GM12878 (cell line): ENCODE results near the gene SETD5. TPM values are rescaled to one million over a fixed set of nuclear protein-coding genes. Genes with fewer than 3 reads are reported as not detected.

ENCODE experiments used
- BACH1 ChIP-seq: fragments of 450-650 bp; IDR thresholded peaks from 2 replicates; pipeline ENCODE4 v1.6.1; 2017; ENCODE audit warnings: mild to moderate bottlenecking, borderline replicate concordance
- BRCA1 ChIP-seq: IDR thresholded peaks from 2 replicates; pipeline ENCODE4 v1.6.1; 2011; ENCODE audit warnings: low read depth, low read length, improper control_type of control experiment
- CBX3 ChIP-seq: fragments of 200-600 bp; sonication (generic); IDR thresholded peaks from 2 replicates; pipeline ENCODE4 v1.6.1; 2016; ENCODE audit warnings: low read depth, borderline replicate concordance
- CBX5 ChIP-seq: sonication (generic); IDR thresholded peaks from 2 replicates; pipeline ENCODE4 v1.6.1; 2016; ENCODE audit warnings: low read depth, moderate library complexity, mild to moderate bottlenecking, inconsistent platforms
- ESRRA ChIP-seq: IDR thresholded peaks from 2 replicates; pipeline ENCODE4 v1.6.1; 2012; ENCODE audit warnings: mild to moderate bottlenecking, low read length, improper control_type of control experiment
- JUND ChIP-seq: IDR thresholded peaks from 2 replicates; pipeline ENCODE4 v1.6.1; 2012; ENCODE audit warnings: low read depth, mild to moderate bottlenecking, low read length, improper control_type of control experiment, moderate library complexity
- KDM1A ChIP-seq: fragments of 200-600 bp; sonication (generic); IDR thresholded peaks from 2 replicates; pipeline ENCODE4 v1.6.1; 2016; ENCODE audit warnings: borderline replicate concordance
- MYB ChIP-seq: fragments of 150-350 bp; IDR thresholded peaks from 2 replicates; pipeline ENCODE4 v1.6.1; 2014; ENCODE audit warnings: mild to moderate bottlenecking, low read depth, low read length, borderline replicate concordance
- NFXL1 ChIP-seq: fragments of 450-650 bp; IDR thresholded peaks from 2 replicates; pipeline ENCODE4 v1.6.1; 2017; ENCODE audit warnings: antibody characterized with exemption, mild to moderate bottlenecking, borderline replicate concordance
- PAX5 ChIP-seq: IDR thresholded peaks from 2 replicates; pipeline ENCODE4 v1.6.1; 2011; ENCODE audit warnings: low read depth, low read length, borderline replicate concordance
- POU2F2 ChIP-seq: IDR thresholded peaks from 3 replicates; pipeline ENCODE4 v1.6.1; 2011; ENCODE audit warnings: low read depth, mild to moderate bottlenecking, low read length, borderline replicate concordance
- RB1 ChIP-seq: fragments of 450-650 bp; formaldehyde crosslinking; IDR thresholded peaks from 2 replicates; pipeline ENCODE4 v1.6.1; 2017; ENCODE audit warnings: mild to moderate bottlenecking, borderline replicate concordance
- RELB ChIP-seq: fragments of 450-650 bp; IDR thresholded peaks from 2 replicates; pipeline ENCODE4 v1.6.1; 2017; ENCODE audit warnings: low read depth, mild to moderate bottlenecking, moderate library complexity
- SIN3A ChIP-seq: IDR thresholded peaks from 2 replicates; pipeline ENCODE4 v1.6.1; 2012; ENCODE audit warnings: low read depth, low read length, improper control_type of control experiment
- SMARCA5 ChIP-seq: fragments of 450-650 bp; IDR thresholded peaks from 2 replicates; pipeline ENCODE4 v1.6.1; 2017; ENCODE audit warnings: mild to moderate bottlenecking
- SREBF1 ChIP-seq: IDR thresholded peaks from 2 replicates; pipeline ENCODE4 v1.6.1; 2012; ENCODE audit warnings: mild to moderate bottlenecking, low read length
- SREBF2 ChIP-seq: IDR thresholded peaks from 2 replicates; pipeline ENCODE4 v1.6.1; 2012; ENCODE audit warnings: mild to moderate bottlenecking, low read length
- SUPT20H ChIP-seq: IDR thresholded peaks from 2 replicates; pipeline ENCODE4 v1.6.1; 2011; ENCODE audit warnings: low read depth, mild to moderate bottlenecking, low read length, moderate library complexity, borderline replicate concordance; ENCODE audit not compliant: control insufficient read depth
- WRNIP1 ChIP-seq: IDR thresholded peaks from 2 replicates; pipeline ENCODE4 v1.6.1; 2011; ENCODE audit warnings: low read depth, low read length, improper control_type of control experiment, borderline replicate concordance
- YBX1 ChIP-seq: fragments of 450-650 bp; IDR thresholded peaks from 2 replicates; pipeline ENCODE4 v1.6.1; 2016; ENCODE audit warnings: antibody characterized with exemption
- ZNF384 ChIP-seq: IDR thresholded peaks from 2 replicates; pipeline ENCODE4 v1.6.1; 2012; ENCODE audit warnings: low read depth, mild to moderate bottlenecking, low read length, improper control_type of control experiment, borderline replicate concordance
- ZNF622 ChIP-seq: fragments of 450-650 bp; IDR thresholded peaks from 2 replicates; pipeline ENCODE4 v1.6.1; 2017; ENCODE audit warnings: mild to moderate bottlenecking, inconsistent platforms
- polyA plus RNA-seq, 11 experiments: library from polyadenylated mRNA; depleted of rRNA in 4 of 11; unstranded in 6 of 11; stranded (reverse) in 5 of 11; fragments of >200 nt; fragmentation: Nextera tagmentation in 4 of 11; fragmentation: Illumina TruSeq in 1 of 11; extraction: Ambion mirVana in 4 of 11; extraction: Trizol in 1 of 11; gene quantifications; 1 replicate in 1 of 11; 2 replicates in 10 of 11; pipeline versions ENCODE4 v1.2.1 to v1.2.3, GENCODE V29; 2011 to 2016; ENCODE audit warnings: inconsistent platforms in 2 of 11, missing spikeins in 2 of 11, low read depth in 1 of 11
- total RNA-seq, 4 experiments: library from RNA; depleted of rRNA in 3 of 4; stranded (reverse); fragments of >200 nt in 3 of 4; fragmentation: Illumina TruSeq in 1 of 4; extraction: Trizol in 1 of 4; gene quantifications; 2 replicates each; pipeline versions ENCODE4 v1.2.1 to v1.2.3, GENCODE V29; 2013 to 2021
- TF ChIP-seq, protein P1 (sequence below): fragments of 450-650 bp; IDR thresholded peaks from 2 replicates; pipeline ENCODE4 v1.6.1; 2018; ENCODE audit warnings: borderline replicate concordance, mild to moderate bottlenecking; ENCODE audit not compliant: partially characterized antibody
- TF ChIP-seq, protein P2 (sequence below): fragments of 450-650 bp; IDR thresholded peaks from 2 replicates; pipeline ENCODE4 v1.6.1; 2017; ENCODE audit warnings: mild to moderate bottlenecking, moderate library complexity

SETD5 gene
- total and polyA plus RNA-seq, 10 of the 15 experiments (the other 5 are each of a cell fraction or from before 2014, with no cell fraction given) = 8.2 to 94.0 (median 55.4) TPM

DNA sequence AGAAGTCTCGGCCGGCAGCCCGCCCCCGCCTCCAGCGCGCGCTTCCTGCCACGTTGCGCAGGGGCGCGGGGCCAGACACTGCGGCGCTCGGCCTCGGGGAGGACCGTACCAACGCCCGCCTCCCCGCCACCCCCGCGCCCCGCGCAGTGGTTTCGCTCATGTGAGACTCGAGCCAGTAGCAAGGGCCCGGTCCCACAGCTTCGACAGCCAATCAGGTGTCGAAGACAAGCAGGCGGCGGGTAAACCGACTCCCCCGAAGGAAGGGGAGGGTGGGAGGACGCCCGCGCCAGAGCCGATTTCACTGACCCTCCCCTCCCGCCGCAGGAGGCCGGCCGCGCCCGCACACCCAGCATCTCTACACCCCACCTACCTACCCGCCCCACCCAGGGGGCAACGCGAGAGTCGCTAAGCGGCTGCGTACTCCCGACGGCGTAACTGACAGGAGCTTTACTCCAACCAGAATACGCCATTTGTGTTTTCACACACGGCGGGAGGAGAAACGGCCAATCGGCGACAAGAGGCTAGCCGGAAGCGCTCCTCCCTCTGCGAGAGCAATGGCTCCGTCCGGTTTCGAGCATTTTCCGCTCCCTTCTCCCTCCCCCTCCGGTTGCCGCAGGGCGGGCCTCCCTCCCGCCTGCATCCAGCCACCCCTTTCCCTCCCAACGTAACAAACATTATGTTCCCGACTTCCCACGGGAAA, 633 bp upstream of the SETD5 start (continued):
- no peak for TF ChIP-seq SMARCA5
- TF ChIP-seq BACH1 = peak; percentile 87; the same call in 1 of the 2 replicates
- TF ChIP-seq, protein P1, sequence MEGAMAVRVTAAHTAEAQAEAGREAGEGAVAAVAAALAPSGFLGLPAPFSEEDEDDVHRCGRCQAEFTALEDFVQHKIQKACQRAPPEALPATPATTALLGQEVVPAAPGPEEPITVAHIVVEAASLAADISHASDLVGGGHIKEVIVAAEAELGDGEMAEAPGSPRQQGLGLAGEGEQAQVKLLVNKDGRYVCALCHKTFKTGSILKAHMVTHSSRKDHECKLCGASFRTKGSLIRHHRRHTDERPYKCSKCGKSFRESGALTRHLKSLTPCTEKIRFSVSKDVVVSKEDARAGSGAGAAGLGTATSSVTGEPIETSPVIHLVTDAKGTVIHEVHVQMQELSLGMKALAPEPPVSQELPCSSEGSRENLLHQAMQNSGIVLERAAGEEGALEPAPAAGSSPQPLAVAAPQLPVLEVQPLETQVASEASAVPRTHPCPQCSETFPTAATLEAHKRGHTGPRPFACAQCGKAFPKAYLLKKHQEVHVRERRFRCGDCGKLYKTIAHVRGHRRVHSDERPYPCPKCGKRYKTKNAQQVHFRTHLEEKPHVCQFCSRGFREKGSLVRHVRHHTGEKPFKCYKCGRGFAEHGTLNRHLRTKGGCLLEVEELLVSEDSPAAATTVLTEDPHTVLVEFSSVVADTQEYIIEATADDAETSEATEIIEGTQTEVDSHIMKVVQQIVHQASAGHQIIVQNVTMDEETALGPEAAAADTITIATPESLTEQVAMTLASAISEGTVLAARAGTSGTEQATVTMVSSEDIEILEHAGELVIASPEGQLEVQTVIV = peak; percentile 35
- no peak for TF ChIP-seq PAX5
- peak; percentile 80 for TF ChIP-seq BRCA1
- 0 out of 2 replicates have a peak, but pooled peaks have one; percentile 26 for TF ChIP-seq ESRRA
- no peak for TF ChIP-seq SUPT20H
- no peak for TF ChIP-seq NFXL1
- TF ChIP-seq POU2F2 = peak; percentile 85; the same call in 2 of the 3 replicates
- peak; percentile 99 for TF ChIP-seq JUND
- 0 out of 2 replicates have a peak, but pooled peaks have one; percentile 10 for TF ChIP-seq CBX5
- no peak for TF ChIP-seq MYB
- no peak for TF ChIP-seq KDM1A
- TF ChIP-seq ZNF622 = no peak
- no peak for TF ChIP-seq SIN3A
- TF ChIP-seq ZNF384 = no peak
- TF ChIP-seq CBX3 = no peak
- peak; percentile 16; the same call in 1 of the 2 replicates for TF ChIP-seq SREBF2
- TF ChIP-seq WRNIP1 = no peak
- no peak for TF ChIP-seq YBX1
- peak; percentile 67; the same call in 1 of the 2 replicates for TF ChIP-seq RB1
- peak; percentile 93 for TF ChIP-seq SREBF1
- peak; percentile 87 for TF ChIP-seq RELB
- TF ChIP-seq, protein P2, sequence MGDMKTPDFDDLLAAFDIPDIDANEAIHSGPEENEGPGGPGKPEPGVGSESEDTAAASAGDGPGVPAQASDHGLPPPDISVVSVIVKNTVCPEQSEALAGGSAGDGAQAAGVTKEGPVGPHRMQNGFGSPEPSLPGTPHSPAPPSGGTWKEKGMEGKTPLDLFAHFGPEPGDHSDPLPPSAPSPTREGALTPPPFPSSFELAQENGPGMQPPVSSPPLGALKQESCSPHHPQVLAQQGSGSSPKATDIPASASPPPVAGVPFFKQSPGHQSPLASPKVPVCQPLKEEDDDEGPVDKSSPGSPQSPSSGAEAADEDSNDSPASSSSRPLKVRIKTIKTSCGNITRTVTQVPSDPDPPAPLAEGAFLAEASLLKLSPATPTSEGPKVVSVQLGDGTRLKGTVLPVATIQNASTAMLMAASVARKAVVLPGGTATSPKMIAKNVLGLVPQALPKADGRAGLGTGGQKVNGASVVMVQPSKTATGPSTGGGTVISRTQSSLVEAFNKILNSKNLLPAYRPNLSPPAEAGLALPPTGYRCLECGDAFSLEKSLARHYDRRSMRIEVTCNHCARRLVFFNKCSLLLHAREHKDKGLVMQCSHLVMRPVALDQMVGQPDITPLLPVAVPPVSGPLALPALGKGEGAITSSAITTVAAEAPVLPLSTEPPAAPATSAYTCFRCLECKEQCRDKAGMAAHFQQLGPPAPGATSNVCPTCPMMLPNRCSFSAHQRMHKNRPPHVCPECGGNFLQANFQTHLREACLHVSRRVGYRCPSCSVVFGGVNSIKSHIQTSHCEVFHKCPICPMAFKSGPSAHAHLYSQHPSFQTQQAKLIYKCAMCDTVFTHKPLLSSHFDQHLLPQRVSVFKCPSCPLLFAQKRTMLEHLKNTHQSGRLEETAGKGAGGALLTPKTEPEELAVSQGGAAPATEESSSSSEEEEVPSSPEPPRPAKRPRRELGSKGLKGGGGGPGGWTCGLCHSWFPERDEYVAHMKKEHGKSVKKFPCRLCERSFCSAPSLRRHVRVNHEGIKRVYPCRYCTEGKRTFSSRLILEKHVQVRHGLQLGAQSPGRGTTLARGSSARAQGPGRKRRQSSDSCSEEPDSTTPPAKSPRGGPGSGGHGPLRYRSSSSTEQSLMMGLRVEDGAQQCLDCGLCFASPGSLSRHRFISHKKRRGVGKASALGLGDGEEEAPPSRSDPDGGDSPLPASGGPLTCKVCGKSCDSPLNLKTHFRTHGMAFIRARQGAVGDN = peak; percentile 74
